ENCODE measurements around the gene GCSH. TPM values are rescaled to one million over a fixed set of nuclear protein-coding genes. Genes with fewer than 3 reads are reported as not detected.

The GCSH gene
- total RNA-seq, 1 donor from 2014 or later: 17.6 TPM

DNA sequence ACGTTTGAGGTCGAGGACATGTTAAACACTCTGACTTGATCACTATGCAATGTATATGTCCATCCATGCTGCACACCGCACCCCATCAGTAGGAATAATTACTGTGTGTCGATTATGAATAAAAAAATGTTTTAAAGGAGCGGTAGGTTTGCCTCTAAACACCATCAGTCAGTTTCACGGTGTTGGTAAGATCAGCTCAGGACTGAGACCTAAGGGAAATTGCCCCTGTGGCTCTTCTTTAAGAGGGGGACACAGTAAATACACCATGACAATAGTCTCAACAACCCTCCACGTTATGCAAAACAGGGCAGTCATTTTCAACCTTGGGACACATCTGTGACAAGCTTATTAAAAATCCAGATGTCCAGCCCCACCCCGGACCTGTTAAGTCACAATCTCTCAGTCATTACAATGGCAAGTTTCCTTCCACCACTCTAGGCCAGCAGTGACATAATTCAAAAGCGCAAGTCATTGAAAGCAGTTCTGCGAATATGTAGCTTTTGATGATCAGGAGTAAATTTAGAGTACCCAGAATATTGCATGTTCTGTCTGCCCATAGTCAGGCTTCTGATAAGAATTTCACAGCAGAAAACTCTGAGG, 59.3 kb downstream of the GCSH start:
- Histone ChIP-seq H3K36me3 (ENCODE audit: control insufficient read depth, insufficient read depth, low read length) (peaks cover 10% of the 10 kb centered on the region), H3K4me3 (ENCODE audit: low read depth, low read length) (peak overlapping the region; percentile 70), H3K27me3 (ENCODE audit: control insufficient read depth, insufficient read depth, low read length) (no peaks in the 10 kb centered on the region)
- DNase-seq (ENCODE audit: low read depth): peak; percentile 34
- TF ChIP-seq CTCF (IDR thresholded peaks at IDR 0.05; ENCODE audit: insufficient read depth, low read length, severe bottlenecking): no peak
- FAIRE-seq: no peak

DNA sequence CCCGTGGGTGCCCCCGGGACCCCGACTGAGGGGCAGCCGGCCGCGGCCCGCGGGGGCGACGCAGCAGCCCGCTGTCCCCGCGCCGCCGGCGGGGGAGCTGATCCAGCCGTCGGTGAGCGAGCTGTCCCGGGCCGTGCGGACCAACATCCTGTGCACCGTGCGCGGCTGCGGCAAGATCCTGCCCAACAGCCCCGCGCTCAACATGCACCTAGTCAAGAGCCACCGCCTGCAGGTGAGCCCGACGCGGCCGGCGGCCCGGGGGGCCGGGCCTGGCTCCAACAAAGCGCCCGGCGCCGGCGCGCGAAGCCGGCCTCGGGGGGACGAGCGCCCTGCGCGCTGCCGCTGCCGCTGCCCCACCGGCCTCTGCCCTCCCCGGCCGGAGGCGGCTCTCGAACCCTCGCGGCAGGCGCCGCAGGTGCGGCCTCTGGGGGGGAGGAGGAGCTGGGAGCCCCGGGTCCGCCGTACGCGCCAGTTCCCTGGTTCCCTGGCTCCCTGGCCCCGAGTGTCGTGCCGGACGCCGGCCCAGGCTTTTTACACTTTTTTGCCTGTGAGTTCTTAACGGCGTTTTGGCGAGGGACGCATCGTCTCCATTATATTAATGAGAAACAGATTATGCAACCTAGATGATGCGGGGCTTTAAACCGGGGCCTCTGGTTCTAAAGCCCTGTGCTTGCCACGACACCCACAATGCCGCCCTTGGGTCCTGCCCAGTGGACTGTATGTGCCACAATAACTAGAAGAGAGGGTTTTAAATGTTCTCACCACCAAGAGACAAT, 60.0 kb downstream of the GCSH start:
- H3K4me3 ChIP-seq (ENCODE audit: low read depth, low read length): peak overlapping the region; percentile 70
- DNase-seq (ENCODE audit: low read depth) (peak; percentile 10), FAIRE-seq (no peak)

DNA sequence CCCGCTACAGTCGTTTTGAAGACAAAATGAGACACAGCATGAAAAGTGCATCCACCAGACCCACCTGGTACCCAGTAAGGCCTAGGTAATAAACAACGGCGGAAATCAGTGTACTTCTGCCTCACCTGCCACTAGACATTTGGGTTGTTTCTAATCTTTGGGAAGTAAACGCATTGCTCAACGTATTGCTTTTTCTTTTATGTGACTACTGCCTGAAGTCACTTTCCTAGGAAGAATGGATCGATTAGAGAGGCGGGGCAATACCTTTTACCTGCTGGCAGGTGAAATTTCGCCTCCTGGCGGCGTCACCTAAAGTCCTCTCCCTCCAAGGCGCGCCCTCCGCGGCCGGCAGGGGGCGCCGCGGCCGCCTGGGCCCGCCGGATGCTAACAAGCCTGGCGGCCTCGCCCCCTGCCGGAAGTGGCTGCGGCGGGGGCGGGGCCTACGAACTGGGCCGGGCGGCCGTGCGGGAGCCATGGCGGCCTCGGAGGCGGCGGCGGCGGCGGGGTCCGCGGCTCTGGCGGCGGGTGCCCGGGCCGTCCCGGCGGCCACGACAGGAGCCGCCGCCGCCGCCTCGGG, 60.7 kb downstream of the GCSH start, which contains the start of gene ATMIN:
TSS of gene ATMIN (plus strand) at position 445 of the 577 bp plus-strand sequence. CDS start at position 474, 29 bp downstream.
- FAIRE-seq: no peak
- Histone ChIP-seq H3K4me3 (ENCODE audit: low read depth, low read length) (peak within 1 kb of the TSS; percentile 70), H3K36me3 (ENCODE audit: control insufficient read depth, insufficient read depth, low read length) (peaks cover 6% of the 10 kb centered on the region), H3K27me3 (ENCODE audit: control insufficient read depth, insufficient read depth, low read length) (no peaks in the 10 kb centered on the region)
- peak; percentile 91 for TF ChIP-seq CTCF (IDR thresholded peaks at IDR 0.05; ENCODE audit: insufficient read depth, low read length, severe bottlenecking)
- DNase-seq (ENCODE audit: low read depth): peak; percentile 75

More for the DNA sequence above, 60.0 kb downstream of the GCSH start:
- no peaks in the 10 kb centered on the region for H3K27me3 ChIP-seq (ENCODE audit: control insufficient read depth, insufficient read depth, low read length)
- peaks cover 8% of the 10 kb centered on the region for H3K36me3 ChIP-seq (ENCODE audit: control insufficient read depth, insufficient read depth, low read length)
- no peak for TF ChIP-seq CTCF (IDR thresholded peaks at IDR 0.05; ENCODE audit: insufficient read depth, low read length, severe bottlenecking)

Other genes with a start within 250 kb of the GCSH start
- gene CMC2, start 89.5 kb downstream of the GCSH start, total RNA-seq: 25.0 and 72.2 TPM in 2 replicates
- 3.9 and 8.6 TPM in 2 replicates for gene CENPN, start 89.2 kb downstream of the GCSH start, total RNA-seq
- gene ATMIN, start 60.6 kb downstream of the GCSH start, total RNA-seq: 41.3 and 42.5 TPM in 2 replicates
- gene C16orf46, start 19.2 kb downstream of the GCSH start, total RNA-seq: 0.26 and 0.53 TPM in 2 replicates
- gene BCO1, start 142.3 kb upstream of the GCSH start, total RNA-seq: not detected in 2 replicates
- 13.7 and 23.4 TPM in 2 replicates for gene GAN, start 218.6 kb upstream of the GCSH start, total RNA-seq

Data from bronchial epithelial cell (primary cell).